Activated T-cell treated with anti-CD3 and anti-CD28 coated beads, Interleukin-2, amount 50 U/mL, for 48 hours (primary cell): ENCODE measurements around the gene PDE7B.
A peak's percentile ranks its signal among the peaks of the same experiment; 100 is the strongest.
"Not testable (repeated sequence)": the region's sequence is repeated elsewhere in the genome, so short reads cannot be mapped to it uniquely, and the experiment has no call there.

Experiments used
- DNase-seq, 2 experiments: peaks; one replicate each; pipeline ENCODE4 v3.0.0-alpha.2; 2020

Gene PDE7B

DNA sequence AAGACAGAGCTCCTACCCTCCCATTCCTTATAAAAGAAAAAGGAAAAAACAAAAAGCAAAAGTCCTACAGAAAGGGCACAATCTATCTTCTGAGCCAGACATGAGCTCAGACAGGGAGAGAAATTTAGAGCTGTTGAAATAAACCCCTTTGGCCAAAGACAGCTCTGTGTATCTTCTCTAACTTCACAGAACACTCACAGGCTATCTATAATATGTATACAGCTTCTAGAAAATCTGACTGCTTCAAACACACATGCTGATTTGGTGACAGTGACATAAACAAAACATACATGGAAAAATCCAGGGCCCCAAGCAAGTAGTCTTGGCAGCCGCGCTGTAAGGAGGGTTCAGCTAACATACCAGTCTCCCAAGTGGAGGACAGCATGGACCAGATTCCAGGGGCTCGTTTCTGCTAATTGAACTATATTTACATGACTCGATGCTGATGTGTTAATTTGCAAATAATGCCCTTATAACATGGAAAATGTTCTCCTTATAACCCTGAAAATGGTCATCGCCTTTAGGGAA is 361.6 kb downstream of the PDE7B start:
- no peak for DNase-seq

DNA sequence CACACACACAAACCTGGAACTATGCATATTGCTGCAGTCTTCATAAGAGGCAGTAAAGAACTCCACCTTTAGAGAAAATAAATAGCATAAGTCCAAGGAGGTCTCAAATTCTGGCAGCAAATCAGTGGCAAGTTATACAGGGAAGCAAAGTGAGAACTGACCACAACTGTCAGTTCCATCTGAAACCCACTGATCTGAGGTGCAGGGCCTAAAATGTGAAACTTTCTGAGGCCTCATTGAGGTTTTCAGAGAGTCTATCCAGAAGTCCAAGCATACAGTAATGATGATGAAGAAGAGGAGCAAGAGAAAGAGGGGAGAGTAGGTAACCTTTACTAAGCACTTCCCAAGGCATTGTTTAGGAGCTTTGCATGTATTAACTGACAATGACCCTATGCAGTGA is 362.4 kb downstream of the PDE7B start:
- no peak for DNase-seq

DNA sequence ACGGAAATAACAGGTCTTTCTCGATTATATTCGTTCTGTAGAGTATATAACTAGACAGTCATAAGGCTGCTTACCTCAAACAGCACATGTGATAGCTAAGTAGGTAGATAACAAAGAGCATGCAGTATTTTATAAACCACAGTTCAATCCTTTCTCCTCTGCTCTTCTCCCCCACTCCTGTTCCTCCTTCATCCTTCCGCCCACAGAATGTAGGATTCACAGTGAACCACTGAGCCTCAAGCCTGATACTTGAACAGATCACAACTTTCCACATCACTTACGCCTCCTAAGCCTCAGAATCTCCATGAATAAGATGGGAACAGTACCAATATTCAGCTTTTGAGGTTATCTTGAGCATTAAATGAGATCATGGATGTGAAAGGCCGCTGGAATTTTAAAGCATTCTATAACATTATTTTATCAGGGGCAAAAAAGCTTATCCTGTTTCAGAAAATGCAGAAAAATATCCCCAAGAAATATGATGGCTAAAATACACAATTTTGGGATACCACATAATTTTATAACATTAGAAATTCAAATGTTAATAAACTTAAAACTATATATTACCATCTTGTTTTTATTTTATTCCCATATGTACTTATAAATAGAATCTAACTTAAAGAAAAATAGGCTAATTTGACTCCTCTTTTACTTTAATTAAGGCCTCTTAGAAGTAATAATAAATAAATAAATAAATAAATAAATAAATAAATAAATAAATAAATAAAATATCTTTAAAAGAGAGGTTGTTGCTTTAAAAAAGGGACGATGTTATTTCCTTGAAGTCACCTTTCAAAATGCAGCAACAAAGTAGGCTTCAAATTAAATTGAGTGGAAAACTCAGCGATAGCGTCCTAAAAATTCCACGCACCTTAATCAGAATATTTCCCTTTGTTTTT is 365.3 kb downstream of the PDE7B start:
- no peak for DNase-seq

DNA sequence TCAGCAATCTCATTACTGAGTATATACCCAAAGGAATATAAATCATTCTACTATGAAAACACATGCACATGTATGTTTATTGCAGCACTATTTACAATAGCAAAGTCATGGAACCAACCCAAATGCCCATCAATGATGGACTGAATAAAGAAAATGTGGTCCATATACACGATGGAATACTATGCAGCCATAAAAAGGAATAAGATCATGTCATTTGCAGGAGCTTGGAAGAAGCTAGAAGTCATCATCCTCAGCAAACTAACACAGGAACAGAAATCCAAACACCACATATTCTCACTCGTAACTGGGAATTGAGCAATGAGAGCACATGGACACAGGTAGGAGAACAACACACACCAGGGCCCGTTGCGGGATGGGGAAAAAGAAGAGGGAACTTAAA is 373.5 kb downstream of the PDE7B start:
- not testable (repeated sequence) for DNase-seq

DNA sequence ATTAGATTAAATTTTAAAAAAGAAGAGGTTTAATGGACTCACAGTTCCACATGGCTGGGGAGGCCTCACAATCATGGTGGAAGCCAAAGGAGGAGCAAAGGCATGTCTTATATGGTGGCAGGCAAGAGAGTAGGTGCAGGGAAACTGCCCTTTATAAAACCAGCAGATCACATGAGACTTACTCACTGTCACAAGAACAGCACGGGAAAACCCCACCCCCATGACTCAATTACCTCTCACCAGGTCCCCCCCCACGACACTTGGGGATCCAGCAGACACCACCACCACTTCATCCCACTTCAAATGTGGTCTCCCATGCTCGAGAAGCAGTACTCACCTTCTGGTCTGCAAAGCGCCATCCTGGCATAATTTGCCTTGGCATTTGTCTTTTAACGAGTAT is 374.0 kb downstream of the PDE7B start:
- DNase-seq: peak; percentile 43

DNA sequence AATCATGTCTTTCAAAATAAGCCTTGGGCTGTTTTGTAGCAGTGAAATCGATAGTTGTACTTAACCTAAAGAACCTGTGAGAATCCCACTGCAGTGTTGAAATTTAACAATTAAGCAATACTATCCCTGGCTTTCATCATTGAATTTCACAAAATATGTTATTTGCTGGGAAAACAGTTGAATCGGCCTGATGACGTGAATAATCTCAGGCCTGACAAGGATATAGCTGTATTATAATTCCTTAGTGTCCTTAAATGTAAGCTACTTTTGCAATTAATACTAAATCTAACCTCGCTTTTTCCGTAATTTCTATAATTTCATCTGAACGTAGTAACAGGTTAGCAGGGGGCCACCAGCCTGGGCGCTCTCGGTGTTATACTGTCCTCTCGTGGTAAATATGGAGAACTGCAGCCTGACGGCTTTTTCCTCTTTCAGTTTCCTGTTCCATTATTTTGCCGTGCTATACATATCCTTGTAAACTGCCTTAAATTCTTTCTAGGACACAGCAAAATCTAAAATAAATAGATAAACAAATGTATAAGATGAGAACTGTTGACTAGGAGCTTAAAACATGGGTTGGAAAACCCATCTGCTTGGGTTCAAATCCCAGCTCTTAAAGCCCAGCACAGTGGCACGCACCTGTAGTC is 374.6 kb downstream of the PDE7B start:
- DNase-seq: peak; percentile 51 to 68

DNA sequence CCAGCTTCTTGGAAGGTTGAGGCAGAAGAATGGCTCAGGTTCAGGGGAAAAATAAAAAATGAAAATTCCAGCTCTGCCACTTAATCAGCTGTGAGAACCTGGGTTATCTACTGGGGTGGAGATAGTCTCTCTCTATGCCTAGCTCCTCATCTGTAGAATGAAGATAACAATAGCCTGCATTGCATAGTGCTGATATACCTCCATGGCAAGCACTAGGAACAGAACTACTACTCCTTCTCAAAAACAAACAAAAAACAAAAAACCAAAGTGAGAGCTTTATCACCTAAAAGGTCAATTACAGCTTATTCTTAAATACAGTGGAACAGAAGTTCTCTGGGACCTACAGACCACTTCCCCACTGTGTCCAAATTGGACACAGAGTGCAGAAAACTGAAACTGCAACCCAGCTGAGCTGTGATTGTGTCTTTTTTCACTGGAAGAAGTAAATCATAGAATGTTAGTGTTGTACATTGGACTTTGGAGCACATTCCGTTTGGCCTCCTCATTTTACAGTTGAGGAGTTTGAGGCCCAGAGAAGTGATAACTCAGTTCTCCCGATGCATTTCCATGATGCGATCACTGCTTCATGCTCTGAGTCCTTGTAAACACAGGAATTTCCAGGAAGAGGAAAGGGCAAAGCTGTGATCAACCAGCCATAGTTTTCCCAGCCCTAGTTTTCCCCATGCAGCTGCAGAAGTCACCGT is 375.3 kb downstream of the PDE7B start:
- no peak for DNase-seq

DNA sequence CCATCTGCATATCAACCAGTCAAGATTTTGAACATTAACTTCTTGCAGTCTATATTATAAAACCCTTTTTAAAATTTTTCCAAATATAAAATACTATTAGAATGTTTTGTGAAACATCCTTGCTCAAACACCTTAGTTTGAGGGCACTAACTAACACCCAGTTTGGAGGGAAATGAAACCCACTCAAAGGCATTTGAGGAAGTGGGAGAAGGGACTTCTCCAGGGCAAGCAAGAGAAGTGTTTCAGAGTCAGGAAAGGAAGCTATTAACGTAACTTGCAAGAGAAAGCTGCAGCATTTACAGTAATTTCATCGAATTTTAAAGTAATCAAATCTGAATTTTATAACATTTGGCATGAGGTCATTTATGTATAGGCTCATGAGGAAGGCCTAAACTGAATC is 377.3 kb downstream of the PDE7B start:
- DNase-seq: no peak

DNA sequence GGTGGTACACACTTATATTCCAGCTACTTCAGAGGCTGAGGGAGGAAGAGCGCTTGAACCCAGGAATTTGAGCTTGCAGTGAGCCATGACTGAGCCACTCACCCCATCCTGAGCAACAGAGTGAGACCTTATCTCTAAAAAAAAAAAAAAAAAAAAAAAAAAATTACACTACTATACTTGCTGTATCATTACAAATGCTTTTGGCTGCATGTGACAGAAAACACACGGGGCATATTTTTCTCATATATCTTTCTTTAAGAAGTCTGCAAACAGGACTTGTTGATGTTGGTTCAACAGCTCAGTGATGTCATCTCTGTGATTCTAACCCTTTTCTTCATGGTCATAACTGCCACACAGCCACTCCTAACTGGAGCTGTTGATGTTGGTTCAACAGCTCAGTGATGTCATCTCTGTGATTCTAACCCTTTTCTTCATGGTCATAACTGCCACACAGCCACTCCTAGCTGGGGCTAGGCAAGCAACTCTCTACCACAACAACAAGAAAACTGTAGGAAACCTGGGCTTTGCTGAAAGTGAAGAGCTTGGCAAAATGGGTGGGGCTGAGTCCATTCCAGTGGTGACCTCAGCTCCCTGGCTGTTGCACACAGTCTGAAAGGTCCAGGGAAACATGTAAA is 378.8 kb downstream of the PDE7B start:
- no peak for DNase-seq

DNA sequence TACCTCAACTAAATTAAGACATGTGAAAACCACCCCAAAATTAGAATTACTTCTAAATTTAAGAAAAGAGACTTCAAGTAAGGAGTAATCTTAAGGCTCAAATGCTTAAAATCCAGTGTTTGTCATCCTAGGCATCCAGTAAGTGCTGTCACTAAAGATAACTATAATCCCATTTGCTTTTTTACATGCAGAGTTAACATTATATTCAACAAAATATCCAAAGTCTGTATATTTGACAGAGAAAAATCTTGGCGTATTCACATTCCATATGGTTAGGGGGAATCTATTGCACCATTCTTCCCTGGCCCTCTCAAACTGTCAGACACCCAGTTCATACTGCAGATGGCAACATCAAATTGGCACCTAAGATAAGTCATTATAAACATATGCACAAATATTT is 381.2 kb downstream of the PDE7B start:
- DNase-seq: no peak

DNA sequence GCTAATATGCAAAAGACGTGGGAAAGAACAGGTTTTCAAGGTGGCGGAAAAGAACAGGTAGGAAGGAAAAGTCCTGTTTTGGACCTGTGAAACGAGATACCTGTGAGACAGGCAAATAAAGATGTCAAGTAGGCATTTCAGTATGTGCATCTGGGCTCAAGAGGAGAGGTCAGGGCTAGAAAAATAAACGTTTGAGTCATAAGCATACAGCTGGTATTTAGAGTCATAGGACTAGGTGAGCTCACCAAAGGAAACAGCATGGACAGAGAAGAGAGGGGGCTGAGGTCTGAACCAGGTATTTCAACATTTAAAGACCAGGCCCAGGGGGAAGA is 383.7 kb downstream of the PDE7B start:
- no peak for DNase-seq

DNA sequence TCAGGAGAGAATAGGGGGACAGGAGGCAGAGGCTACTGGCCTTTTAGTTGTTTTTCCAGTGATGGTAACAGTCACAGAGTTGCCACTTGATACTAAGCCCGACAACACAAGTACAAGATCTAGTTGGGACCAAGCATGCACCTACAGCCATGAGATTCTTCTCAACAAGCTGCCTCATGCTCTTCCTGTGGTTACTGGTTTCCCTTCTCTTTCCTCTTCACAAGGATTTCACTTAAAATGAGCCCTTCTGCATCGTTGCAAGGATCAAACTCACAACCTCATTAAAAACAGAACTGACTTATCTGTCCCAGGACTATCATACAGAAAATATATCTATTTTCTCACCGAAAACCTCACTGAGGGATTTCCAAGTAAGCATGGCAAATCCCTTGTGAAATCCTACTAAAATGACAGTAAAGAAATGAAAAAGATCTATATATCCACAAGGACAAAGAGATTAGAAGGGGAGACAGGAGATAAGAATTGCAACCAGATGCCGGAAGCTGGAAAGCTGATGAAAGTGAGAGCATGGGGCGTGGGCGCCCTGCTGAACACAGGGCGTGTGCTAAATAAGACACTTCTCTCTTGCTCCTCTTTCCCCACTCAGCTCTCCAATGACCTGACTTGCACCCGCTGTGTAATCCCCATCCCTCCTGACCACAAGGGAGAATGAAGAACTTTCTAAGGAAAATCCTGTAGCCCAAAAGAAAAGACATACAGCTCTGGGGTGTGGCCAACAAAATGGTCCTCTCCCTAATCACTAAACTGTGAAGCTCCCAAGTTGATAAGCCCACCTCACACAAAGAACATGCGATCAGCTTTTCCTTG is 385.2 kb downstream of the PDE7B start:
- no peak for DNase-seq

DNA sequence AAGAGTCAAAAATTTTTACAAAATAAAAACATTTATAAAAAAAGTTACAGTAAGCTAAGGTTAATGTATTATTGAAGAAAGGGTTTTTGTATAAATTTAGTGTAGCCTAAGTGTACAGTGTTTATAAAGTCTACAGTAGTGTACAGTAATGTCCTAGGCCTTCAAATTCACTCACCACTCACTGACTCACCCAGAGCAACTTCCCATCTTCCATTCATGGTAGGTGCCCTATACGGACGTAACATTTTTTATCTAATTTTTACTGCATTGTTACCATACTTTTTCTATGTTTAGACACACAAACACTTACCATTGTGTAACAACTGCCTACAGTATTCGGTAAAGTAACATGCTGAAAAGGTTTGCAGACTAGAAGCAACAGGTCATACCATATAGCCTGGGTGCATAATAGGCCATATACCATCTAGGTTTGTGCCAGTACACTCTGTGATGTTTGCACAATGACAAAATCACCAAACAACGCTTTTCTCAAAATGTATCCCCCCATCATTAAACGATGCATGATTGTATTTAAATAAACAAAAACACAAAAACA is 392.6 kb downstream of the PDE7B start:
- no peak for DNase-seq
